Body of pancreas (tissue), 4 donors: ENCODE results near the gene ADAMTS2.

Experiments used
- POLR2A ChIP-seq, 3 donors: fragments of 450-650 bp; IDR thresholded peaks; one replicate each; pipeline ENCODE4 v1.6.1; 2016; ENCODE audit warnings: antibody characterized with exemption in 3 of 3, mild to moderate bottlenecking in 2 of 3
- TF ChIP-seq, protein P1 (sequence below), 7 experiments: fragments of 450-650 bp in 4 of 7; fragments of 200-600 bp in 3 of 7; sonication (generic) in 3 of 7; IDR thresholded peaks; one replicate each; pipeline ENCODE4 v1.5.1; 2016 to 2019; ENCODE audit warnings: antibody characterized with exemption in 7 of 7

GRCh38 chr5:179376701-179377420 lies 31.6 kb upstream of the ADAMTS2 start:
- TF ChIP-seq, protein P1, sequence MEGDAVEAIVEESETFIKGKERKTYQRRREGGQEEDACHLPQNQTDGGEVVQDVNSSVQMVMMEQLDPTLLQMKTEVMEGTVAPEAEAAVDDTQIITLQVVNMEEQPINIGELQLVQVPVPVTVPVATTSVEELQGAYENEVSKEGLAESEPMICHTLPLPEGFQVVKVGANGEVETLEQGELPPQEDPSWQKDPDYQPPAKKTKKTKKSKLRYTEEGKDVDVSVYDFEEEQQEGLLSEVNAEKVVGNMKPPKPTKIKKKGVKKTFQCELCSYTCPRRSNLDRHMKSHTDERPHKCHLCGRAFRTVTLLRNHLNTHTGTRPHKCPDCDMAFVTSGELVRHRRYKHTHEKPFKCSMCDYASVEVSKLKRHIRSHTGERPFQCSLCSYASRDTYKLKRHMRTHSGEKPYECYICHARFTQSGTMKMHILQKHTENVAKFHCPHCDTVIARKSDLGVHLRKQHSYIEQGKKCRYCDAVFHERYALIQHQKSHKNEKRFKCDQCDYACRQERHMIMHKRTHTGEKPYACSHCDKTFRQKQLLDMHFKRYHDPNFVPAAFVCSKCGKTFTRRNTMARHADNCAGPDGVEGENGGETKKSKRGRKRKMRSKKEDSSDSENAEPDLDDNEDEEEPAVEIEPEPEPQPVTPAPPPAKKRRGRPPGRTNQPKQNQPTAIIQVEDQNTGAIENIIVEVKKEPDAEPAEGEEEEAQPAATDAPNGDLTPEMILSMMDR (IDR thresholded peaks at IDR 0.05) = no peak
- no peak for TF ChIP-seq POLR2A (IDR thresholded peaks at IDR 0.05)
